H1 (cell line): ENCODE results near the gene HEBP1. TPM values are rescaled to one million over a fixed set of nuclear protein-coding genes. Genes with fewer than 3 reads are reported as not detected.

Experiments
- CTCF ChIA-PET: fragments of 300-600 bp; sonication (Branson Sonifier 250); formaldehyde crosslinking; loops from one replicate; lab custom pipeline; 2021; ENCODE audit not compliant: partially characterized antibody; lab: Charles Lee
- POLR2A ChIA-PET: fragments of 300-600 bp; sonication (Branson Sonifier 250); formaldehyde crosslinking; loops from one replicate; lab custom pipeline; 2021; ENCODE audit warnings: inconsistent platforms; ENCODE audit not compliant: partially characterized antibody; lab: Charles Lee
- DNase-seq, 2 experiments: peaks; one replicate each; pipeline versions ENCODE4 v3.0.0 to v3.0.0-alpha.2; 2010 to 2022; ENCODE audit warnings: low spot score in 2 of 2, low read depth in 1 of 2, mixed read lengths in 1 of 2
- FAIRE-seq: peaks from 2 replicates; lab custom pipeline; 2011; peaks lifted over from hg19 to GRCh38; lab: Jason Lieb, UNC
- H2AFZ ChIP-seq: 2 replicates; pipeline ENCODE4 v1.8.1; 2012; ENCODE audit warnings: low read length, inconsistent platforms
- H2AK5ac ChIP-seq: 2 replicates; pipeline ENCODE4 v1.6.1; 2013; ENCODE audit warnings: low read depth, low read length
- H2BK120ac ChIP-seq: replicated peaks from 2 replicates; pipeline ENCODE3; 2013; ENCODE audit warnings: low read depth, low read length, inconsistent platforms
- H2BK12ac ChIP-seq: 2 replicates; pipeline ENCODE4 v1.6.1; 2013; ENCODE audit warnings: low read depth, low read length
- H2BK15ac ChIP-seq: 2 replicates; pipeline ENCODE4 v1.6.1; 2013; ENCODE audit warnings: low read length
- H2BK20ac ChIP-seq: 2 replicates; pipeline ENCODE4 v1.6.1; 2013; ENCODE audit warnings: low read length
- H2BK5ac ChIP-seq: 2 replicates; pipeline ENCODE4 v1.6.1; 2013; ENCODE audit warnings: low read depth, low read length
- H3K14ac ChIP-seq: 2 replicates; pipeline ENCODE4 v1.6.1; 2013; ENCODE audit warnings: inconsistent platforms; ENCODE audit not compliant: insufficient read length
- H3K18ac ChIP-seq: 2 replicates; pipeline ENCODE4 v1.6.1; 2013; ENCODE audit warnings: low read length; ENCODE audit errors: extremely low read depth
- H3K23ac ChIP-seq: 2 replicates; pipeline ENCODE4 v1.6.1; 2013; ENCODE audit warnings: inconsistent platforms; ENCODE audit not compliant: insufficient read length
- H3K23me2 ChIP-seq: 2 replicates; pipeline ENCODE4 v1.6.1; 2013; ENCODE audit warnings: low read depth, low read length
- H3K27ac ChIP-seq: 2 replicates; pipeline ENCODE4 v1.6.1; 2011; ENCODE audit warnings: low read depth, low read length, inconsistent platforms
- H3K27me3 ChIP-seq, 4 experiments: replicated peaks in 1 of 4; 1 replicate in 1 of 4; 2 replicates in 3 of 4; pipeline versions ENCODE4 v1.6.1 to v1.8.1; 2011 to 2013; ENCODE audit warnings: low read length in 3 of 4, mild to moderate bottlenecking in 3 of 4, inconsistent platforms in 2 of 4, mixed read lengths in 2 of 4, moderate library complexity in 1 of 4; ENCODE audit not compliant: control insufficient read depth in 3 of 4, insufficient read depth in 3 of 4; ENCODE audit errors: extremely low read depth in 1 of 4
- H3K36me3 ChIP-seq, 4 experiments: 2 replicates each; pipeline versions ENCODE4 v1.6.1 to v1.8.1; 2011 to 2013; ENCODE audit warnings: mild to moderate bottlenecking in 4 of 4, low read length in 3 of 4, moderate library complexity in 2 of 4, control low read depth in 1 of 4, inconsistent platforms in 1 of 4; ENCODE audit not compliant: insufficient read depth in 4 of 4, control insufficient read depth in 2 of 4
- H3K4ac ChIP-seq: replicated peaks from 2 replicates; pipeline ENCODE3; 2013; ENCODE audit warnings: low read length, low read depth, mixed read lengths, inconsistent platforms; ENCODE audit not compliant: insufficient read length
- H3K4me1 ChIP-seq, 4 experiments: replicated peaks in 1 of 4; 1 replicate in 1 of 4; 2 replicates in 3 of 4; pipeline versions ENCODE4 v1.6.1 to v1.8.1; 2011 to 2013; ENCODE audit warnings: low read length in 3 of 4, inconsistent platforms in 2 of 4, mixed read lengths in 1 of 4; ENCODE audit not compliant: insufficient read depth in 4 of 4, control insufficient read depth in 3 of 4
- H3K4me2 ChIP-seq, 2 experiments: 2 replicates each; pipeline versions ENCODE4 v1.6.1 to v1.8.1; 2011 to 2013; ENCODE audit warnings: low read depth in 2 of 2, low read length in 2 of 2, control low read depth in 1 of 2, inconsistent platforms in 1 of 2, mild to moderate bottlenecking in 1 of 2; ENCODE audit not compliant: insufficient read depth in 1 of 2
- H3K4me3 ChIP-seq, 4 experiments: fragments of 200-600, 300-600 bp in 1 of 4; sonication (generic), shearing (Covaris generic), sonication (Bioruptor Twin) in 1 of 4; 2 replicates each; pipeline versions ENCODE4 v1.5.1 to v1.8.1; 2011 to 2016; ENCODE audit warnings: low read length in 4 of 4, low read depth in 3 of 4, control low read depth in 2 of 4, inconsistent platforms in 2 of 4, mild to moderate bottlenecking in 2 of 4, mixed read lengths in 1 of 4, moderate library complexity in 1 of 4; ENCODE audit not compliant: insufficient read depth in 2 of 4; ENCODE audit errors: extremely low read depth in 1 of 4
- H3K56ac ChIP-seq: replicated peaks from 2 replicates; pipeline ENCODE3; 2013; ENCODE audit warnings: low read depth, mild to moderate bottlenecking, mixed read lengths, low read length, inconsistent platforms; ENCODE audit not compliant: insufficient read length
- H3K79me1 ChIP-seq: 2 replicates; pipeline ENCODE4 v1.6.1; 2013; ENCODE audit warnings: low read depth, low read length, control low read depth
- H3K79me2 ChIP-seq, 2 experiments: 2 replicates each; pipeline versions ENCODE4 v1.6.1 to v1.8.1; 2012 to 2013; ENCODE audit warnings: low read length in 2 of 2, mild to moderate bottlenecking in 2 of 2, inconsistent platforms in 1 of 2; ENCODE audit not compliant: insufficient read depth in 2 of 2, control insufficient read depth in 1 of 2
- H3K9ac ChIP-seq, 4 experiments: replicated peaks in 1 of 4; 1 replicate in 1 of 4; 2 replicates in 3 of 4; pipeline versions ENCODE4 v1.6.1 to v1.8.1; 2011 to 2013; ENCODE audit warnings: low read depth in 3 of 4, low read length in 3 of 4, control low read depth in 2 of 4, mild to moderate bottlenecking in 2 of 4, moderate library complexity in 2 of 4, inconsistent platforms in 1 of 4; ENCODE audit errors: extremely low read depth in 1 of 4
- H3K9me3 ChIP-seq, 2 experiments: 2 replicates each; pipeline versions ENCODE4 v1.6.1 to v1.8.1; 2012 to 2013; ENCODE audit warnings: mild to moderate bottlenecking in 2 of 2, moderate library complexity in 2 of 2, control low read depth in 1 of 2, inconsistent platforms in 1 of 2, low read depth in 1 of 2, low read length in 1 of 2, mixed read lengths in 1 of 2; ENCODE audit not compliant: insufficient read depth in 2 of 2
- H4K20me1 ChIP-seq, 2 experiments: replicated peaks in 1 of 2; 2 replicates each; pipeline versions ENCODE3 to v1.8.1; 2011 to 2013; ENCODE audit warnings: inconsistent platforms in 2 of 2, low read length in 2 of 2, mild to moderate bottlenecking in 1 of 2; ENCODE audit not compliant: insufficient read depth in 2 of 2, control insufficient read depth in 1 of 2
- H4K5ac ChIP-seq: 2 replicates; pipeline ENCODE4 v1.6.1; 2013; ENCODE audit warnings: low read length, low read depth, mixed read lengths, inconsistent platforms; ENCODE audit not compliant: insufficient read length
- H4K8ac ChIP-seq: 2 replicates; pipeline ENCODE4 v1.8.0; 2013; ENCODE audit warnings: mild to moderate bottlenecking, moderate library complexity, low read length, inconsistent platforms; ENCODE audit not compliant: insufficient read depth; ENCODE audit errors: extremely low read depth
- H4K91ac ChIP-seq: replicated peaks from 2 replicates; pipeline ENCODE3; 2013; ENCODE audit warnings: low read length, mixed read lengths, inconsistent platforms; ENCODE audit not compliant: insufficient read length
- MAFK ChIP-seq: IDR thresholded peaks from 2 replicates; pipeline ENCODE4 v1.6.1; 2012; ENCODE audit warnings: low read depth, mild to moderate bottlenecking, improper control_type of control experiment, low read length
- POLR2AphosphoS5 ChIP-seq: IDR thresholded peaks from 2 replicates; pipeline ENCODE4 v1.6.1; 2011; ENCODE audit warnings: low read depth, low read length
- SAP30 ChIP-seq: fragments of 300-600 bp; sonication (generic); IDR thresholded peaks from 2 replicates; pipeline ENCODE4 v1.7.1; 2012; ENCODE audit warnings: low read length, moderate library complexity, mild to moderate bottlenecking, inconsistent platforms; ENCODE audit not compliant: insufficient read depth, insufficient replicate concordance
- WGBS, 2 experiments: shearing (Covaris generic) in 1 of 2; methylation state at CpG; one replicate each; pipeline versions ENCODE4 v1.1.6 to v1.1.7; 2013 to 2015; ENCODE audit warnings: low lambda C conversion rate in 2 of 2, mixed read lengths in 2 of 2, inconsistent platforms in 1 of 2, low coverage in 1 of 2, missing lambda C conversion rate in 1 of 2; ENCODE audit not compliant: insufficient replicate concordance in 2 of 2, insufficient coverage in 1 of 2, insufficient read length in 1 of 2; ENCODE audit errors: extremely low coverage in 1 of 2, missing lambda C conversion rate in 1 of 2; 5-methylcytosine and 5-hydroxymethylcytosine counted together
- polyA plus RNA-seq, 7 experiments: library from polyadenylated mRNA; depleted of rRNA in 3 of 7; stranded (reverse) in 5 of 7; unstranded in 2 of 7; fragments of >200 nt in 5 of 7; fragments of 200-250 nt in 2 of 7; gene quantifications; 1 replicate in 5 of 7; 2 replicates in 1 of 7; 4 replicates in 1 of 7; pipeline versions ENCODE4 v1.2.1 to v1.2.3, GENCODE V29; 2011 to 2013; ENCODE audit warnings: missing spikeins in 2 of 7, mixed read lengths in 2 of 7
- total RNA-seq: library from RNA; stranded (reverse); fragmentation: NEBNext Ultra II Directional; extraction: Animal tissue kit (Norgen Biotek cat#: 25700); gene quantifications from 2 replicates; pipeline ENCODE4 v1.2.1, GENCODE V29; 2021

The HEBP1 gene
- total and polyA plus RNA-seq, 2 of the 8 experiments (the other 6 are each of a cell fraction or from before 2014, with no cell fraction given) = 30.8 to 56.1 TPM

GRCh38 chr12:12946686-12947355 lies 53.2 kb downstream of the HEBP1 start:
- no peaks in the 10 kb centered on the region for H3K79me1 ChIP-seq
- TF ChIP-seq SAP30 (no peak), MAFK (no peak), POLR2AphosphoS5 (no peak)
- H3K4ac ChIP-seq = no peak overlapping the region
- no peaks in the 10 kb centered on the region for H4K20me1 ChIP-seq
- H3K79me2 ChIP-seq = no peaks in the 10 kb centered on the region
- H4K5ac ChIP-seq = no peak overlapping the region
- DNase-seq (peak in 1 of 2 experiments; percentile 17), FAIRE-seq (no peak)
- H3K36me3 ChIP-seq = no peaks in the 10 kb centered on the region
- no peak overlapping the region for H3K4me2 ChIP-seq
- no peak overlapping the region for H4K8ac ChIP-seq
- H3K9ac ChIP-seq = no peak overlapping the region
- H3K4me3 ChIP-seq = no peak overlapping the region
- H2BK5ac ChIP-seq = no peak overlapping the region
- WGBS, 2 experiments = 94% methylated on average over 7 of the region's 7 CpGs; no CpG with 5 or more reads in 1 of the 2 experiments
- H3K14ac ChIP-seq = no peak overlapping the region
- no peak overlapping the region for H3K18ac ChIP-seq
- H3K56ac ChIP-seq = no peak overlapping the region
- no peaks in the 10 kb centered on the region for H3K23me2 ChIP-seq
- ChIA-PET POLR2A (interaction anchor here (0.7 kb wide), 1 partner anchor 27 kb away, joined by 3 read pairs; no protein-coding TSS in a partner anchor), CTCF (interaction anchor here (0.6 to 1.6 kb wide), 5 partner anchors 30 to 200 kb away, joined by 3 to 6 read pairs (median 4); no protein-coding TSS in a partner anchor)
- no peak overlapping the region for H4K91ac ChIP-seq
- no peak overlapping the region for H2BK12ac ChIP-seq
- H2BK15ac ChIP-seq = no peak overlapping the region
- no peaks in the 10 kb centered on the region for H3K4me1 ChIP-seq
- H2AK5ac ChIP-seq = no peak overlapping the region
- no peak overlapping the region for H3K23ac ChIP-seq
- H2AFZ ChIP-seq = no peak overlapping the region
- H3K27me3 ChIP-seq = no peaks in the 10 kb centered on the region
- no peak overlapping the region for H2BK120ac ChIP-seq
- no peak overlapping the region for H3K27ac ChIP-seq
- no peaks in the 10 kb centered on the region for H3K9me3 ChIP-seq
- no peak overlapping the region for H2BK20ac ChIP-seq
